ENCODE data around the gene RASAL2.
"Not testable (repeated sequence)": the region's sequence is repeated elsewhere in the genome, so short reads cannot be mapped to it uniquely, and the experiment has no call there.

Gene RASAL2

DNA sequence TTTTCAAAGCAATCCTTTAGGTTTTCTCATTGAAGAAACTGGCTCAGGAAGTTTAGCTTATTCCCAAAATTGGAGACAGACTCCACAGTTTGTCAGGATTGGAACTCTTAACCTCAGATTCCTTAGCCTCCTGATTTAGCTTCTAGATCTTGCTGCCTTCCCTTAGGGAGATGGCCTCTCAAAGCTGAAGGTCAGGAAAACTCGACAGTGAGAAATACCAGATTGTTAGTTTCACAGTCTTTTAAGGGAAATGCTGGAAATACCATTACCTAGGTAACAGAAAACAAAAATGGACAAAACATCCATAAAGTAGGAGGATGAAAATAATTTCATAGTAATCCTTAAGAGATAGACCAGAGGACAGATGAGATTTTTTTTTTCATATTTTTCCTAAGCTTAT is 7.8 kb downstream of the RASAL2 start:
- in situ Hi-C loops (cut with HindIII; ENCODE audit: low pct_ligation_motif_present, low pct_unique_long_range_greater_than_20kb, low sequenced_read_pairs): no loop called here
- DNase-seq: peak; percentile 30

DNA sequence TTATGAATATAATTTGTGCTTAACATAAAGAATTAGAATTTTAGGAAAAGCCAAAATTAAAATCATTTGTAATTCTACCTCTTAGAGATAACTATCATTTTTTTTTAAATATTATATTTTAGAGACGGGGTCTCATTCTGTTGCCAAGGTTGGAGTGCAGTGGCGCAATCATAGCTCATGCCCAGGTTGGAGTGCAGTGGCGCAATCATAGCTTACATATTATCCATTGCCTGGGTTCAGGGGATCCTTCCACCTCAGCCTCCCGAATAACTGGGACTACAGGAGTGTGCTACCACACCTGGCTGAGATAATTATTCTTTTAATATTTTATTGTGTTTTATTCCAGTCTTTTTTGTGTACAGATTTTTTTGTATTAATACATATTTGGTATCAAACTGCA is 8.3 kb downstream of the RASAL2 start:
- in situ Hi-C loops (cut with HindIII; ENCODE audit: low pct_ligation_motif_present, low pct_unique_long_range_greater_than_20kb, low sequenced_read_pairs): no loop called here

DNA sequence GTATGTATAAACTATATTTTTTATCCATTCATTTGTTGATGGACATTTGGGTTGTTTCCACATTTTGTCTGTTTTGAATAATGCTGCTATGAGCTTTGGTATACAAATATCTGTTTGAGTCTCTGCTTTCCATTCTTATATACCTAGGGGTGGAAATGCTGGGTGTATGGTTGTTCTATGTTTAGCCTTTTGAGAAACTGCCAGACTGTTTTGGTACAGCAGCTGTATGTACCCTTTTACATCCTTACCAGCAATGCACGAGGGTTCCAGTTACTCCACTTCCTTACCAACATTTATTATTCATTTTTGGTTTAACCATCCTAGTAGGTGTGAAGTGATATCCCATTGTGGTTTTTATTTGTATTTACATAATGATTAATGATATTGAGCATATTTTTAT is 13.9 kb downstream of the RASAL2 start:
- no peak for DNase-seq
- in situ Hi-C loops (cut with HindIII; ENCODE audit: low pct_ligation_motif_present, low pct_unique_long_range_greater_than_20kb, low sequenced_read_pairs): no loop called here

More for the DNA sequence above, 8.3 kb downstream of the RASAL2 start:
- DNase-seq: peak; percentile 40

DNA sequence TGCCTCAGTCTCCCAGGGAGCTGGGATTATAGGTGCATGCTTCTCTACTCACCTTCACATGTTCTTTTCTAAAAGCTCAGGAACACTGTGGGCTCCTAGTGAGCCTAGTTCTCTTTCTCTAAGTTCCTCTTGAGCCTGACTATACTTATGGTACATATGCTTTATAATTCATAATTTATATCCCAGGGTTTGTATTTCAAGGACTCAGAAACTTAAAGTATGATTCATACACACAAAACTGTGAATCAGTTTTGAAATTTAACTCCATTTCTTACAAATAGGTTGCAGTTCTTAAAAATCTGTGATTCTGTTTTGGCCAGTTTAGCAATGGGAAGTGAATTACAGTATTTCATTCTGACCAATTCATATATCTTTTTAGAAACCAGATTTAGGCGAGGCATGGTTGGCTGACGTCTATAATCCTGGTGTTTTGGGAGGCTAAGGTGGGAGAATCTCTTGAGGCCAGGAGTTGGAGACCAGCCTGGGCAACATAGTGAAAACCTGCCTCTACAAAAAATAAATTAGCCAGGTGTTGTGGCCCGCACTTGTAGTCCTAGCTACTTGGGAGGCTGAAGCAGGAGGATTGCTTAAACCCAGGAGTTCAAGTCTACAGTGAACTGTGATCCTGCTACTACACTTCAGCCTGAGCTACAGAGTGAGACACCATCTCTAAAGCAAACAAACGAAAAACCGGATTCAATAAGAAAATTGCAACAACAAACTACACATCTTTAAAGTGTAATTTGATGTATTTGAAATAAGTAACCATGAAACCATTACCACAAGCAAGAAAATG is 15.6 kb downstream of the RASAL2 start:
- no peak for DNase-seq
- in situ Hi-C loops (cut with HindIII; ENCODE audit: low pct_ligation_motif_present, low pct_unique_long_range_greater_than_20kb, low sequenced_read_pairs): no loop called here

DNA sequence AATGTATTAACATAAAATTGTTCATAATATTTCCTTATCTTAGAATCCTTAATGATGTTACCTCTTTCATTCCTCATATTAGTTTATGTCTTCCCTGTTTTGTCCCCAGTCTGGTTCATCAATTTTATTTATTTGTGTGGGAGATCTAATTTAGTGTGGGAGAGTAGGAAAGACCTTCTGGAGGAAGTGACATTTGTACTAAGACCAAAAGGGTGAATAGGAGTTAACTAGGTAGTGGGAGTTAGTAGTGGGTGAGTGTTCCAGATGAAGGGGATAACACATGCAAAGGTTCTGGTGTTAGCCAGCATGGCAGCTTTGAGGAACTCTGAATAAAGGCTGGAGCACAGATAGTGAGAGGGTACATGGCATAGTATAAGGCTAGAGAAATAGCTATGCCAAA is 21.4 kb downstream of the RASAL2 start:
- no peak for DNase-seq
- in situ Hi-C loops (cut with HindIII; ENCODE audit: low pct_ligation_motif_present, low pct_unique_long_range_greater_than_20kb, low sequenced_read_pairs): no loop called here

DNA sequence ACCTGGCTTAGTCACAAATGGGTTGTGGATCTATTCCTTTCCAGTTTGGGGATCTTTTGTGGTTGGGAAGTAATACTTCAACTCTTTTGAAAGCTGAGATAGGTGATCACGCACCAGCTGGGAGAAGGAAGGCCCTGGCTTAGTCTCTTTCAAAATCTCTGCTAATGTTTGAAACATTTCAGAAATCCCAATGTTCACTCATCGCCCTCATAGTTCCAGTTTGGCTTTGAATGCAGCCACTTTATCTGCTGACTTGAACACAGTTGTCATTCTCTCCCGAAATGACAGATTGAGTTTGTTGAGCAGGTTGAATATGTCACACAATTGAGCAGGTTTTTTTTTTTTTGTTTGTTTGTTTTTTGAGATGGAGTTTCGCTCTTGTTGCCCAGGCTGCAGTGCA is 24.6 kb downstream of the RASAL2 start:
- DNase-seq: no peak
- in situ Hi-C loops (cut with HindIII; ENCODE audit: low pct_ligation_motif_present, low pct_unique_long_range_greater_than_20kb, low sequenced_read_pairs): no loop called here

DNA sequence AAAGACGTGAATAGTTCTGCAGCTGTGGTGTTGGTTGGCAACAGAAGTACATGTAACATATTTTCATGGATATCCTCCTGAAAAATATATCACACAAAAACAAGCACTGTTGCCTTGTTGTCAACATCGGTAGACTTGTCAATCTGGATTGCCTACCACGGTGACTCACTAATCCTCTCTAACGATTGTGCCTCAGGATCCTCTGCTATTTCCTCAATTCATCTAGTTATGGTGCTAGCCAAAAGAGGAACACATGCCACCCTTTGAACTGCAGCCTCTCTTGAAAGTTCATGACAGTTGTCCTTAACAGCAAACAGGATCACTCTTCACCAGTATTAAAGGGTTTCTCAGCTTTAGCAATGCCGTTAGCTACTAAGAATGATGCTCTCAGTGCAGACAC is 25.7 kb downstream of the RASAL2 start:
- DNase-seq: no peak
- in situ Hi-C loops (cut with HindIII; ENCODE audit: low pct_ligation_motif_present, low pct_unique_long_range_greater_than_20kb, low sequenced_read_pairs): no loop called here

DNA sequence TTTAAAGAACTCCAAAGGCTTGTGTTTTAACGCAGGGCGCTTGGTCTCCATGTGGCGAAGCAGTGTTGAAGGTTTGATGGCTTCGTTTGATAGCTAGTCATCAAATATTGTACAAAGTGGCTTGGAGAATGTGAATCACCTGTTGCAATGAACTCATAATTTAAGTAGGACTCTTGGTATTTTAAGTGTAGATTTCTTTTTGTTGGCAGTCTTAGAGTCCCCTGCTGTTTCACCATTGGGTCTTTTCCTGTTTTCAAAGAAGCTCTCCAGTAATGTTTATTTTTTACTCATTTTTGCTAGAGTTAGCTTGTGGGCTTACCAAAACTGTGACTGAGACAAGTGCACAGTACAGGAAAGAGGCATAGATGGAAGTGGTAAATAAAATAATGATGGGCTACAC is 26.2 kb downstream of the RASAL2 start:
- no peak for DNase-seq
- in situ Hi-C loops (cut with HindIII; ENCODE audit: low pct_ligation_motif_present, low pct_unique_long_range_greater_than_20kb, low sequenced_read_pairs): no loop called here

DNA sequence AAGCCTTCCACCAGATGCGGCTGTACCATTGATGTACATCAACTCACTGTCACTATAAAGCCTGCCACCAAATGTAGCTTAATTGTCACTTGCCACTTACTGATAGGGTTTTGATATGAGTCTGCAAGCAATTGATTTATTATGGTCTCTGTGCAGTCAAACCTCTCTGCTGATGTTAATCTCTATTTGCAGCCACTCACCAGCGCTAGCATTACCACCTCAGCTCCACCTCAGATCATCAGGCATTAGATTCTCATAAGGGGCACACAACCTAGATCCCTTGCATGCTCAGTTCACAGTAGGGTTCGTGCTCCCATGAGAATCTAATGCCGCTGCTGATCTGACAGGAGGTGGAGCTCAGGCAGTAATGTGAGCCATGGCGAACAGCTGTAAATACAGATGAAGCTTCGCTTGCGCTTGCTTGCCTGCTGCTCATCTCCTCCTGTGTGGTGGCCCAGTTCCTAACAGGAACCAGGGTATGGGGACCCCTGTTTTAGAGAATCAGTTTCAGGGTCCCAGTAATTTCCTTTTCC is 26.7 kb downstream of the RASAL2 start:
- in situ Hi-C loops (cut with HindIII; ENCODE audit: low pct_ligation_motif_present, low pct_unique_long_range_greater_than_20kb, low sequenced_read_pairs); DNase-seq: not testable (repeated sequence)

DNA sequence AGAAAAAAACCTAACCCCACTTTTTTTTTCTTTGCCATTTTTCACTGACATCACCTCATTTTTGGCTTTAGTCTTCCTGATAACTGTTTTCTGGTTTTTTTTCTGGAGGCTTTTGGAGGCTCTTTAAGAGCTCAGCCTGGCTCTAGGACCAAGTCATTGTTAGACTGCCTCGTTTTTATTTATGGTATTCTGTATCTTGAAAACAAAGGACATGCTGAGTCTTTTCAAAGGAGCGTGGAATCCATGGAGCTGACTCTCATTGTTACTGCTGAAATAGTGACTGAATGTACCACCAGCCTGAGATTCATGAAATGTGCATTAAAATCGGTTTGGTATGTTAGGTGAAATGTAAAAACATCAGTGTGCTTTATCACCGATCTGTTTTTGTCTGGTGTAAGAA is 28.0 kb downstream of the RASAL2 start:
- in situ Hi-C loops (cut with HindIII; ENCODE audit: low pct_ligation_motif_present, low pct_unique_long_range_greater_than_20kb, low sequenced_read_pairs): no loop called here
- DNase-seq: no peak

DNA sequence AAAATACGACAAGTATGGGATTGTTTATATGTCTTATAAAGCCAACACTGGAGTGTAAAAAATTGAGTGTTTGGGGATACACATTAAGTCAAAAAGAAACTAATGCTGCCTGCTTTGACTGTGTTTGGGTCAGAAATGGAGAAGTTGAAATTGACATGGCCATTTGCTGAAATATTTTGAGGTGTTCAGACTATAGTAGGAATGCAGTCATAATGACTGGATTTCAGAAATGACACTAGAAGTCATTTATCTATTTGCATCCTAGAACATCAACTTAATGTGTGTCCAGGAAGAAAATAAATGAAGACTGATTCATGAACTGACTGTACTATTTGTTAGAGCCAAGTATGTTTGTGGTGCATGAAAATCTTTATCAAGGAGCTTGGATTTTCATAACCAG is 28.4 kb downstream of the RASAL2 start:
- DNase-seq: no peak
- in situ Hi-C loops (cut with HindIII; ENCODE audit: low pct_ligation_motif_present, low pct_unique_long_range_greater_than_20kb, low sequenced_read_pairs): no loop called here

DNA sequence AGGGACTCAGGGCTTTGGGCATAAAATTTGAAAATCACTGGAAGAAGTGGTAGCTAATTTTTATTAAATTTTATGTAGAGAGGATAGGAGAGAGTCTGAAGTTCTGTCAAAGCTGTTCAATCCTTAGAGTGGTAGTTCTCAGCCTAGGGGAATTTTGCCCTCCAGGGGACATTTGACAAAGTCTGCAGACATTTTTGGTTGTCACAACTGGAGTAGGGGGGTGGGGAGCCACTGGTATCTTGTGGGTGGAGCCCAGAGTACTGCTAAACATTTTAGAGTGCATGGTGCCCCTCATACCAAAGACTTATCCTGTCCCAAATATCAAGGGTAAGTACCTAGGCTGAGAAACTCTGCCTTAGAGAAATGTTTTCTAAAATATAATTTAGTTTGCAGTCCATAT is 30.2 kb downstream of the RASAL2 start:
- DNase-seq: no peak
- in situ Hi-C loops (cut with HindIII; ENCODE audit: low pct_ligation_motif_present, low pct_unique_long_range_greater_than_20kb, low sequenced_read_pairs): no loop called here

DNA sequence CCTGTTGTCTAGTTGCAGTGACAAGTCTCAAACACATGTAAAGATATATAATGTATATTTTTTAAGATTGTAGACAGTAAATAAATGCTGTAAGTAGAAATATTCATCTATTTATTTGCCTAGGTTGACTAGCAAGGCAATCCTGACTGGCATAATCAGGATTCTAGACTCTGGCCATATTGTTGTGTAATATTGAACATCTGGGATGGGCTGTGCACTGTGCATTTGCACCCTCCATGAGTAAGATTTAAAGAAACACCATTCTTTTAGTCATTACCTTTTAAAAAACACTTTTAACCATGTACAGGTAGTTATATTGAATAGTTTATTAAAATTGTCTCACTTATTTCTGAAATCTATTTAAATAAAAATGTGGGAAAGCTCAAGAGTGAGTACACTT is 32.4 kb downstream of the RASAL2 start:
- no peak for DNase-seq
- in situ Hi-C loops (cut with HindIII; ENCODE audit: low pct_ligation_motif_present, low pct_unique_long_range_greater_than_20kb, low sequenced_read_pairs): no loop called here

DNA sequence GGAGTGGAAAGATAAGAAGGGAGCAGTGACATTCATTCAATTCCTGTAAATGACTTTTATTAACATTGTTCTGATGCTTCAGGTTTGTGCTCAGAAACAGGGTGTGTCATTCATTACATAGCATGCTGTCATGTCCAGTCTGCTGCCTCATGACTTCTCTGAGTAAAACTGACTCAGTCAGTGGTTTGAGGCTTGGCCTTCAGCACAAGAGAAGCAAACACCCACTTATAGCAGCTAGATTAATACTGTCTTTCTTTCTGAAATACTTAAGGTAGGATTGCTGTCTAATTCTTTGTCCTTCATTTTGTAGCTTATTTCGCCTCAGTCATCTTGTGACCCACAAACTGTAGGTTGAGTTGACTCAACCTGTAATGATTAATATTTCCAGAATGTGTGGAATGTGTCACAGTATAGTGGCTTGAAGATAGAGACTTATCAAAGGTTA is 32.9 kb downstream of the RASAL2 start:
- DNase-seq: peak; percentile 91
- in situ Hi-C loops (cut with HindIII; ENCODE audit: low pct_ligation_motif_present, low pct_unique_long_range_greater_than_20kb, low sequenced_read_pairs): no loop called here

DNA sequence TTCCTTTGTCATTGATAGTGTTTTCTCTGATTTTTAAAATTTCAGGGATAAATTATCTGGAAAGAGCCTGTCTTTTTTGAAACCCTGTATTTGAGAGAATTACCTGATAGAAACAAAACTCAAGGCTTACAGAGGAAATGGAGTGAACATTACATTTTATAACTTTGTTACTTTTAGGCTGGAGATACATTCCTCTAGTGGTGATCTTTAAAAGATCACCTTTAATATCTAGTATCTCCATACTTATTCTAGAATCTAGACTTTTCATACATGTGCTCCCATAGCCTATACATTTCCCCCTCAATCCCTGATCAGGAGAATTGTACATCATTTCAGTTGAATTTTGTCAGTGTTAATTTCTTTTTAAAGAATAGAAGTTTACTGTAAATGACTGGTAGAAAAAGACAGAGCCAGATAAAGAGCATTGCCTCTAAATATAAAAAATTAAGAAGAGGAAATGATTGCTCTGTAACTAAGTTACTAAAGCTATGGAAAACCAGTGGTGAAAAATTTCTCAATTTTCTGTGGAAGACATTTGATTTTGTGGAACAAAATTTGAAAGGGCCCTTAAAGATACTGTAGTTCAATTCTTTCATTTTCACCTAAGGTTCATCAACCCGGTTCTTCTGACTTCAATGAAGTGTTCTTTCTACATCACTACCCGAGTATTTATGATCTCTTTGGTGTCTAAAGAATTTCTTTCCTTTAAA is 33.7 kb downstream of the RASAL2 start:
- DNase-seq: peak; percentile 35
- in situ Hi-C loops (cut with HindIII; ENCODE audit: low pct_ligation_motif_present, low pct_unique_long_range_greater_than_20kb, low sequenced_read_pairs): no loop called here

DNA sequence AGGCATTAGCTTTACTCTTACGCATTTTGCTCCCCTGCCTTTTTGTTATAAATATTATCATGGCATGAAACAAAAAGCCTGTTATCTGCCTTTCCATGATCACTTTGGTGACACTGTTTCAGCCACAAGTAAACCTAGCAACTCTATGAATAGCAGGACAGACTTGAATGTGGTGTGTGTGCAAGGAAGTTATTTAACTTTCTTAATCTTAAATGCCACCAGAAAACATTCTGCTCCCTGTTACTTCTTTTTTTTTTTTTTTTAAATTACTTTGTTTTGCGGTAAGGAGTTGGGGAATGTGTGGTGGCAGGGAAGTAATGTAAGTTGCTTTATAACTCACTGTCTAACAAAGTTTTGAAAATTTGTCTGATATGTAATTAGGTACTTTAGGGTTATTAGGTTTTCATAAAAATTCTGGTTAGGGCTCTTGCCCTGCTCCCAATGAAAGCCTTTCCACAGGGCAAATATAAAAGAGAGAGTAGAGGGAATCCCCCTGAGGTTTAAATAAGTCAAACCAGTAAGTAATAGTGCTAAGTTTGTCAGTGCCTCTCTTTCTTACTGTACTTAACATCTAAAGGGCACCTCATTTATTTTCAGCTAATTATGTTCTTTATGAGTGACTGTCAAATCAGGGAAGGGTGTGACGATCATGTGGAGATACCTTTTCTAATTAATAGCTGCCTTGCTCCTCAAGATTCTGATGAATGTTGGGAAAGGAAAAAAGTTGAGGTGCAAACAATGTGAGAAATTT is 39.5 kb downstream of the RASAL2 start:
- in situ Hi-C loops (cut with HindIII; ENCODE audit: low pct_ligation_motif_present, low pct_unique_long_range_greater_than_20kb, low sequenced_read_pairs): no loop called here
- no peak for DNase-seq

DNA sequence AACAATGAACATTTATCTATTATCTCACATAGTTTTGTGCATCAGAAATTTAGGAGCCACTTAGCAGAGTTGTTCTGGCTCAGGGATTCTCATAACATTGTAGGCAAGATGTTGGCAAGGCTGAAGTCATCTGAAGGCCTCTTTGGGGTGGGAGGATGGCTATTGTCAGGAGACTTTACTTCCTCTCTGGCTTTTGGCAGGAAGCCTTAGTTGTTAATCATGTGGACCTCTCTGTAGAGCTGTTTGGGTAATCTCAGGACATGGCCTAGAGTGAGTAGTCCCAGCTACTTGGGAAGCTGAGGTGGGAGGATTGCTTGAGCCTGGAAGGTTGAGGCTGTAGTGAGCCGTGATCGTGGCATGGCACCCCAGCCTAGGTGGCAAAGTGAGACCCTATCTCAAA is 40.2 kb downstream of the RASAL2 start:
- DNase-seq: peak; percentile 28
- in situ Hi-C loops (cut with HindIII; ENCODE audit: low pct_ligation_motif_present, low pct_unique_long_range_greater_than_20kb, low sequenced_read_pairs): no loop called here

DNA sequence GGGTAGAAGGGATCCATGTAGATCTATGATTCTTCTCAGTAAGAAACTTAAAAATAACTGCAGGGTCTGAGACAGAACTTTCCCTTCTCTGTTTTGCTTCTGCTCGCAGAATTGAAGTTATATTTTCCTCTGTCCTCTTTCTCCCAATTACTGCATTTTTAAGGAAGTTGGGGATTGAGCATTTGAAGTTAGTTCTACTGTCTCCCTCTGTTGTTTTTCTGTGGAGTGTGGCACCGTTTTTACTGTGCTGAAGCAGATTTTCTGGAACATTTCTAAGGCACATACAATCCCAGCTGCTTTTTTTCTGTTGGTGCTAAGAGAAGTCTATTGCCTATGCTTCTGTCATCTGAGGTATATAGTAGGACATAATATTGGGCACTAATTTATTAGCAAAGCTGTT is 43.3 kb downstream of the RASAL2 start:
- in situ Hi-C loops (cut with HindIII; ENCODE audit: low pct_ligation_motif_present, low pct_unique_long_range_greater_than_20kb, low sequenced_read_pairs): no loop called here
- DNase-seq: no peak

DNA sequence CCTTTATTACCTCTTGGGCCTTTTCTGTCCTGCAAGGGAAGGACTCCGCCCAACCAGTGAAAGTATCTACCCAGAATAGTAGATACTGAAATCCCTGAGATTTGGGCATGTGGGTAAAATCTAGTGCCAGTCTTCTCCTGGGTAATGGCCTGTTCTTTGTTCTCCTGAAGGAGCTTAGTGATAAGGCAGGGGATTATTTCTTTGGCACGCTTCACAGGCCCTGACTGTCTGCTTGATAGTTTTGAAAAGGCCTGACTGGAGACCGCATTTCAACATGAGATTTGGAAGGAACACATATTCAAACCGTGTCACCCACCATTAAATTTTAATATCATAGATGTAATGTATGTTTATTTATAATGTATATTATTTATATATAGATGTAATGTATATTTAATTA is 48.9 kb downstream of the RASAL2 start:
- in situ Hi-C loops (cut with HindIII; ENCODE audit: low pct_ligation_motif_present, low pct_unique_long_range_greater_than_20kb, low sequenced_read_pairs): no loop called here
- DNase-seq: no peak

All from ACHN (cell line).